Activated gamma-delta T cell treated with Interleukin-2 at 50 U/mL for 16 hours (primary cell): ENCODE measurements around the gene TLCD3A.
"Not testable (repeated sequence)": the region's sequence is repeated elsewhere in the genome, so short reads cannot be mapped to it uniquely, and the experiment has no call there.

Source experiments
- DNase-seq: peaks from one replicate; pipeline ENCODE4 v3.0.0-alpha.2; 2020

Gene TLCD3A

GRCh38 chr17:789931-790873 lies 57.8 kb downstream of the TLCD3A start:
- DNase-seq, result not testable (repeated sequence)

- DNase-seq, result not testable (repeated sequence)
These were observed 58.5 kb downstream of the TLCD3A start for GRCh38 chr17:790874-791247.

- DNase-seq, result no peak
These were observed 59.4 kb downstream of the TLCD3A start for GRCh38 chr17:791829-792228.

GRCh38 chr17:792277-792676 lies 59.9 kb downstream of the TLCD3A start:
- DNase-seq, result no peak
